CD4-positive, alpha-beta T cell treated with Interleukin-21 for 1 hour (primary cell): ENCODE results near the gene ARL15.
"Not testable (repeated sequence)": the region's sequence is repeated elsewhere in the genome, so short reads cannot be mapped to it uniquely, and the experiment has no call there.

ENCODE experiments used
- DNase-seq: peaks from one replicate; pipeline ENCODE4 v3.0.0-alpha.2; 2020

The ARL15 gene

GRCh38 chr5:53878015-53878414 lies 432.4 kb downstream of the ARL15 start:
- no peak for DNase-seq

GRCh38 chr5:53877243-53877642 lies 433.1 kb downstream of the ARL15 start:
- no peak for DNase-seq

- DNase-seq, result no peak
These were observed 436.0 kb downstream of the ARL15 start for GRCh38 chr5:53874409-53874808.

GRCh38 chr5:53873235-53873634 lies 437.1 kb downstream of the ARL15 start:
- DNase-seq, result no peak

- no peak for DNase-seq
These were observed 438.6 kb downstream of the ARL15 start for GRCh38 chr5:53871775-53872174.

- no peak for DNase-seq
These were observed 439.3 kb downstream of the ARL15 start for GRCh38 chr5:53871050-53871449.

GRCh38 chr5:53858700-53859456 lies 451.5 kb downstream of the ARL15 start:
- no peak for DNase-seq

- no peak for DNase-seq
These were observed 453.9 kb downstream of the ARL15 start for GRCh38 chr5:53856506-53856905.

GRCh38 chr5:53836851-53837430 lies 473.4 kb downstream of the ARL15 start:
- not testable (repeated sequence) for DNase-seq

GRCh38 chr5:53834500-53834899 lies 475.9 kb downstream of the ARL15 start:
- no peak for DNase-seq
